Choroid plexus epithelial cell (primary cell): ENCODE measurements around the gene AGAP9.
"Not testable (repeated sequence)": the region's sequence is repeated elsewhere in the genome, so short reads cannot be mapped to it uniquely, and the experiment has no call there.

ENCODE experiments used
- DNase-seq: peaks from one replicate; pipeline ENCODE4 v3.0.0-alpha.2; 2010; ENCODE audit warnings: low read depth
- H3K4me3 ChIP-seq: 2 replicates; pipeline ENCODE4 v1.5.1; 2011; ENCODE audit warnings: low read depth, mild to moderate bottlenecking, control low read depth, low read length, moderate library complexity
- CTCF ChIP-seq: conservative IDR thresholded peaks from 2 replicates; pipeline ENCODE4 v1.5.1; 2011; ENCODE audit warnings: low read depth, mild to moderate bottlenecking, control low read depth, inconsistent platforms, low read length, moderate library complexity

AGAP9 gene

GRCh38 chr10:47552719-47553118 lies 29.3 kb upstream of the AGAP9 start:
- peak; percentile 79 for DNase-seq
- H3K4me3 ChIP-seq, result peak overlapping the region; percentile 80
- TF ChIP-seq CTCF, result peak; percentile 32

GRCh38 chr10:47547286-47547685 lies 23.8 kb upstream of the AGAP9 start:
- H3K4me3 ChIP-seq, DNase-seq: not testable (repeated sequence)

GRCh38 chr10:47536430-47536829 lies 13.0 kb upstream of the AGAP9 start:
- not testable (repeated sequence) for H3K4me3 ChIP-seq, DNase-seq

- not testable (repeated sequence) for DNase-seq, H3K4me3 ChIP-seq
Measured at GRCh38 chr10:47502313-47502712, 21.1 kb downstream of the AGAP9 start.

- not testable (repeated sequence) for DNase-seq, H3K4me3 ChIP-seq
Measured at GRCh38 chr10:47494226-47494625, 29.2 kb downstream of the AGAP9 start.

GRCh38 chr10:47491600-47491999 lies 31.8 kb downstream of the AGAP9 start, which contains the start of gene FAM25G:
Gene FAM25G (minus strand): TSS chr10:47491700. CDS start chr10:47491674, 26 bp downstream.
- H3K4me3 ChIP-seq, DNase-seq: not testable (repeated sequence)

- H3K4me3 ChIP-seq, DNase-seq: not testable (repeated sequence)
Measured at GRCh38 chr10:47489630-47490029, 33.8 kb downstream of the AGAP9 start.

- H3K4me3 ChIP-seq, result not testable (repeated sequence)
Measured at GRCh38 chr10:47485943-47486342, 37.5 kb downstream of the AGAP9 start.

GRCh38 chr10:47484786-47485185 lies 38.7 kb downstream of the AGAP9 start:
- not testable (repeated sequence) for H3K4me3 ChIP-seq, DNase-seq

More at GRCh38 chr10:47485943-47486342, 37.5 kb downstream of the AGAP9 start:
- DNase-seq, result peak; percentile 83

- DNase-seq, H3K4me3 ChIP-seq: not testable (repeated sequence)
Measured at GRCh38 chr10:47483923-47484322, 39.5 kb downstream of the AGAP9 start, which contains the start of gene ANXA8. Gene ANXA8 (minus strand): TSS chr10:47484115. CDS start chr10:47483933, 182 bp downstream.

GRCh38 chr10:47482367-47482766 lies 41.1 kb downstream of the AGAP9 start:
- DNase-seq, H3K4me3 ChIP-seq: not testable (repeated sequence)

- H3K4me3 ChIP-seq, result not testable (repeated sequence)
Measured at GRCh38 chr10:47481768-47482181, 41.7 kb downstream of the AGAP9 start.

GRCh38 chr10:47481182-47481766 lies 42.2 kb downstream of the AGAP9 start:
- H3K4me3 ChIP-seq, result not testable (repeated sequence)
- peak; percentile 53 for DNase-seq

More at GRCh38 chr10:47481768-47482181, 41.7 kb downstream of the AGAP9 start:
- not testable (repeated sequence) for DNase-seq

GRCh38 chr10:47480133-47480532 lies 43.3 kb downstream of the AGAP9 start:
- not testable (repeated sequence) for H3K4me3 ChIP-seq, DNase-seq

- not testable (repeated sequence) for H3K4me3 ChIP-seq, DNase-seq
Measured at GRCh38 chr10:47478114-47478513, 45.3 kb downstream of the AGAP9 start.

- H3K4me3 ChIP-seq, DNase-seq: not testable (repeated sequence)
Measured at GRCh38 chr10:47477078-47477477, 46.4 kb downstream of the AGAP9 start.

GRCh38 chr10:47475101-47475500 lies 48.3 kb downstream of the AGAP9 start:
- not testable (repeated sequence) for DNase-seq, H3K4me3 ChIP-seq

GRCh38 chr10:47473516-47473915 lies 49.9 kb downstream of the AGAP9 start:
- DNase-seq, H3K4me3 ChIP-seq: not testable (repeated sequence)

- not testable (repeated sequence) for H3K4me3 ChIP-seq, DNase-seq
Measured at GRCh38 chr10:47472647-47473046, 50.8 kb downstream of the AGAP9 start.
